ENCODE data around the gene NGDN.

The NGDN gene

DNA sequence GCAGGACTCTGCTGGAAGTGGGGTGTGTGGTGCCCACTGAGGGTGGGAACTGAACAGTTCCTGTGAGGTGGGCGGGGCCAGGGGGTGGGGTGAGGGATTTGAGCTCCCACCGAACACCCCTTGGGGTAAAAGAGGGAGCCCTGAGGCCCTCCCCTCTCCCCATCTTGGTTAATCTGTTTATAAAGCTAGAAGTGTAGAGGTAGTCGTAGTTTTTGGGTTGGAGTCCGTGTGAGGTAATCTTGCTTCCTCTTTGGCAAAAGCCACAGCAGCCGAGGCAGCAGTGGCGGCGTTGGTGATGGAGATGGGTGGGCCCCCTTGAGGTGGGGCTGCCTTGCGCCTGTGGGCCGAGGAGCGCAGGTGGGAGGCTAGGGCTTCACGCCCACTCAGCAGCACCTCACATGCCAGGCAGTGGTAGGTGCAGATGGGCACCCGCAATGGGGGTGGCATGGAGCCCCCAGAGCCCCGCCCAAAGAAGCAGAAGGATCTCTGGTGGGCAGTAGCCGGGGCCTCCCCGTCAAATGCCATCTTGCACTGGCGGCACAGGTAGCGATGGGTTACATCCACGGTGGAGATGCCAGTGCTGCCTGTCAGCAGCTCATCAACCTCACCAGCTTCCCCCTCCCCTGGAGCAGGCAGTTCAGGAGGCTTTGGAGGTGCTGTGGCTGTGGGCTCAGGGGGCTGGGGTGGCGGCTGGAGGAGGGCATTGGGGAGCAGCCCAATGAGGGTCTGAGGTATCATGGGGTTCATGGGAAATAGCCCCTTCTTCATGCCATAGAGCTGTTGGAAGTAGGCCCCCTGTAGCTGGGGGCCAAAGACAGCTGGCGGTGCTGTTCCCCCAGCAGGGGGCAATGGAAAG, 52.5 kb downstream of the NGDN start:
- DNase-seq (ENCODE audit: low spot score) = no peak

DNA sequence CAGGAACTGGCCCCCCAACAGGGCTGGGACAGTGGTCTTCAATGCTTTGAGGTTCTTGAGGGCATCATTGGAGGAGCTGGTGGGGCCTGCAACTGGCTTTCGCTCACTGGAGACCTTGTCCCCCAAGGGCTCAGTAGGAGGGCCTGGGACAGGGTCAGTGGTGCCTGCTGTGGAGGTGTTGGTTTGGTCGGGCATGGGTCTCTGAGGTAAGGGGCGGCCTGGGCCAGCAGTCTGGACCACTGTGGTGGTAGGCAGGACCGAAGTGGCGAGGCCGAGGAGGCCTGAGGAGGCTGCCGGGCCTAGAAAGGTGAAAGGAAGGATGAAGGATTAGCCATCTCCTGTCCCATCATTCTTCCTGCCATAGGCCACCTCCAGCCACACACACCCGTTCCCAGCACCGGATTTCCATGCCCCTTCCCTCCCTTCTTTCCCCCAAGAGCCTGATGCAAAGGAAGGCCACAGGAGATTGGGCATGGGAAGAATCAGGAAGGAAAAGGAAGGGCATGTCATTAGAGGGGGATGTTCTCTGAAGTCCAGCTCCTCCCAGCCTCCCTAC, 53.2 kb downstream of the NGDN start:
- DNase-seq (ENCODE audit: low spot score) = no peak

DNA sequence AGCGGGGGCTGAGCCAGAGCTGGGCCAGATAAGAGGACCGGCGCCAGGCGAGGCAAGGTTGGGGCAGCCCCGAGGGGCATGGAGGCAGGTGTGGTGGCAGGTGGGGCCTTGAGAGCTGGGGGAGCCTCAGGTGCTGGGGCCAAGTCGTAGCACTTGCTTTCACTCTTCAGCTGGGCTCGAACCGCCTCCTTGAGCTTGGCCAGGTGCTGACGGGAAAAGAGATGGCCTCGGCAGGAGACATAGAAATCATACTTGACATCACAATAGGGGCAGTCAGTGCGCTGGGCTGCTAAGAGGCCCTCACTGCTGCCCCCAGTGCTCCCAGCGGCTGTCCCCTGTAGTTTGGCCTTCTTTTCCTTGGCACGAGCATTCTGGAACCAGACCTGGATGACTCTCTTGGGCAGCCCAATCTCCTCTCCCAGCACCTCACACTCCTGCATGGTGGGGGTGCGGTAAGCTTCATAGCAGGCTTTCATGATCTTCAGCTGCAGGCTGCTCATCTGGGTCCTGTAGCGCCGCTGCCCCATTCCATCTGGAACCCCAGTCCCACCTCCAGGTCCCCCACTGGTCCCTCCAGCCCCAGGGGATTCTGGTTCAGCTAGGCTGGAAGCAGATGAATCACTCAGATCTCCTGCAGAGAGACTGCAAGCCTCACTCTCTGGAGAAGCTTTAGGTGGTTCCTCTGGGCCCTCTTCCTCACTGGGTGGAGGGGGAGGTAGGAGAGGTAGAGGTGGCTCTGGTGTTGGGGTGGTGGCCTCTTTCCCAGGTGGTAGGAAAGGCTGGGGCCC, 53.9 kb downstream of the NGDN start:
- no peak for DNase-seq (ENCODE audit: low spot score)

DNA sequence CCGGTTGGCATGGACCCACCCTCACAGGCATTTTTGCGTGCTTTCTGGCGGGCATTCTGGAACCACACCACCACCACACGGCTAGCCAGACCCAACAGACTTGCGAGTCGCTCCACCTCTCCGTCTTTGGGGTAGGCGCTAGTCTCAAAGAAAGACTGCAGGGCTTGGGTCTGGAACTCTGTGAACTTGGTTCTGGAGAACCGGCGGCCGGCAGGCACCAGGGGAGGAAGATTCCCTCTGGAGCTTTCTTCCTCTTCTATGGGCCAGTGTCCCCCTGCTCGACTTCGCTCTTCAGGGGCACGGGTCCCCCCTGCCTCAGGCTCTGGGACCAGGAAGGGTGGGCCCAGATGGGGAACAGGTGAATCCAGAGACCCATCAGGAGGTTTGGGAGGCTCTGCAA, 55.5 kb downstream of the NGDN start:
- DNase-seq (ENCODE audit: low spot score) = no peak

DNA sequence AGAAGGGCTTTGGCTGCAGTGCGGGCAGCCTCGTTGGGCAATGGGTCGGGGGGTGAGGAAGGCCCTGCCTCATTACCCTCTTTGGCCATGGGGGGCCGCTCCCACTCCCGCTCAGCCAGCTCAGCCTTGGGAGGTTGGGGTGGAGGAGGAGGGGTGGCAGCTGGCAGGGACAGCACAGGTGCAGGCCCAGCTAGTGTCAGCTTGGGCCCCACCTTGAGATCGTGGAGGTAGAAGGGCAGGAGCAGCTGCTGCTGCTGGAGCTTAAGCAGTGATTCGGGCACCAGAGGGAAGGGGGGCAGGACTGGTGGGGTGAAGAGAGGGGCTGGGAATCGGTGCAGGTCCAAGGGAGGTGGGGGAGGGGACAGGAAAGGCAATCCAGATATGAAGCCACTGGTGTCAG, 56.1 kb downstream of the NGDN start:
- DNase-seq (ENCODE audit: low spot score) = no peak

Data from germinal center (tissue), 1 donor.